A673 (cell line): Measurements from ENCODE around the gene MVP.

ENCODE experiments used
- EZH2 ChIP-seq: fragments of 200-600 bp; sonication (generic); IDR thresholded peaks from 2 replicates; pipeline ENCODE4 v1.6.1; 2017; ENCODE audit warnings: borderline replicate concordance, low read depth, mild to moderate bottlenecking, mixed read lengths, antibody characterized with exemption, low read length; ENCODE audit not compliant: poor library complexity, severe bottlenecking
- TF ChIP-seq, protein P1 (sequence below): fragments of 300-800, 200-600 bp; sonication (generic); conservative IDR thresholded peaks from 2 replicates; pipeline ENCODE4 v1.5.1; 2017; ENCODE audit warnings: low read depth, mild to moderate bottlenecking, antibody characterized with exemption, low read length, moderate library complexity, mixed read lengths

DNA sequence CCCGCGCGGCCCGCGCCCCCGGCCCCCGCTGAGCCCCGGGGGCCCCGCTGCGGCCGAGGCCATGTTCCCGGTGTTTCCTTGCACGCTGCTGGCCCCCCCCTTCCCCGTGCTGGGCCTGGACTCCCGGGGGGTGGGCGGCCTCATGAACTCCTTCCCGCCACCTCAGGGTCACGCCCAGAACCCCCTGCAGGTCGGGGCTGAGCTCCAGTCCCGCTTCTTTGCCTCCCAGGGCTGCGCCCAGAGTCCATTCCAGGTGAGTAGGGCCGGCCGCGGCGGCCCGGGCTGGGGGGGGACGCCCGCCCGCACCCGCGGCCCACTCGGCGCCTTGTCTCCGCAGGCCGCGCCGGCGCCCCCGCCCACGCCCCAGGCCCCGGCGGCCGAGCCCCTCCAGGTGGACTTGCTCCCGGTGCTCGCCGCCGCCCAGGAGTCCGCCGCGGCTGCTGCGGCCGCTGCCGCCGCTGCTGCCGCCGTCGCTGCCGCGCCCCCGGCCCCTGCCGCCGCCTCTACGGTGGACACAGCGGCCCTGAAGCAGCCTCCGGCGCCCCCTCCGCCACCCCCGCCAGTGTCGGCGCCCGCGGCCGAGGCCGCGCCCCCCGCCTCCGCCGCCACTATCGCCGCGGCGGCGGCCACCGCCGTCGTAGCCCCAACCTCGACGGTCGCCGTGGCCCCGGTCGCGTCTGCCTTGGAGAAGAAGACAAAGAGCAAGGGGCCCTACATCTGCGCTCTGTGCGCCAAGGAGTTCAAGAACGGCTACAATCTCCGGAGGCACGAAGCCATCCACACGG is 13.4 kb upstream of the MVP start:
- TF ChIP-seq, protein P1, sequence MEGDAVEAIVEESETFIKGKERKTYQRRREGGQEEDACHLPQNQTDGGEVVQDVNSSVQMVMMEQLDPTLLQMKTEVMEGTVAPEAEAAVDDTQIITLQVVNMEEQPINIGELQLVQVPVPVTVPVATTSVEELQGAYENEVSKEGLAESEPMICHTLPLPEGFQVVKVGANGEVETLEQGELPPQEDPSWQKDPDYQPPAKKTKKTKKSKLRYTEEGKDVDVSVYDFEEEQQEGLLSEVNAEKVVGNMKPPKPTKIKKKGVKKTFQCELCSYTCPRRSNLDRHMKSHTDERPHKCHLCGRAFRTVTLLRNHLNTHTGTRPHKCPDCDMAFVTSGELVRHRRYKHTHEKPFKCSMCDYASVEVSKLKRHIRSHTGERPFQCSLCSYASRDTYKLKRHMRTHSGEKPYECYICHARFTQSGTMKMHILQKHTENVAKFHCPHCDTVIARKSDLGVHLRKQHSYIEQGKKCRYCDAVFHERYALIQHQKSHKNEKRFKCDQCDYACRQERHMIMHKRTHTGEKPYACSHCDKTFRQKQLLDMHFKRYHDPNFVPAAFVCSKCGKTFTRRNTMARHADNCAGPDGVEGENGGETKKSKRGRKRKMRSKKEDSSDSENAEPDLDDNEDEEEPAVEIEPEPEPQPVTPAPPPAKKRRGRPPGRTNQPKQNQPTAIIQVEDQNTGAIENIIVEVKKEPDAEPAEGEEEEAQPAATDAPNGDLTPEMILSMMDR: no peak
- no peak for TF ChIP-seq EZH2
